Nephron (organoid): Measurements from ENCODE around the gene P2RX5.

Experiments used
- H3K27ac Mint-ChIP-seq, 3 experiments: 2 replicates each; pipeline ENCODE4 v1.8.0; 2020; ENCODE audit warnings: mixed read lengths in 3 of 3, mild to moderate bottlenecking in 2 of 3, moderate library complexity in 1 of 3
- H3K27me3 Mint-ChIP-seq: 2 replicates; pipeline ENCODE4 v1.8.0; 2021; ENCODE audit warnings: low read depth, mild to moderate bottlenecking, moderate library complexity, mixed read lengths
- H3K36me3 Mint-ChIP-seq: 2 replicates; pipeline ENCODE4 v1.8.0; 2020; ENCODE audit warnings: low read depth, mixed read lengths
- H3K4me1 Mint-ChIP-seq: 2 replicates; pipeline ENCODE4 v1.8.0; 2020; ENCODE audit warnings: mixed read lengths
- H3K4me3 Mint-ChIP-seq, 3 experiments: 2 replicates each; pipeline ENCODE4 v1.8.0; 2020; ENCODE audit warnings: mild to moderate bottlenecking in 3 of 3, mixed read lengths in 3 of 3, moderate library complexity in 2 of 3
- H3K9me3 Mint-ChIP-seq: 2 replicates; pipeline ENCODE4 v1.8.0; 2020; ENCODE audit warnings: mixed read lengths
- TF ChIP-seq, protein P1 (sequence below), 3 experiments: fragments of 200-600 bp; sonication (generic); IDR thresholded peaks; one replicate each; pipeline ENCODE4 v1.5.0; 2021; ENCODE audit warnings: antibody characterized with exemption in 3 of 3; ENCODE audit not compliant: unreplicated experiment in 3 of 3

Gene P2RX5, protein sequence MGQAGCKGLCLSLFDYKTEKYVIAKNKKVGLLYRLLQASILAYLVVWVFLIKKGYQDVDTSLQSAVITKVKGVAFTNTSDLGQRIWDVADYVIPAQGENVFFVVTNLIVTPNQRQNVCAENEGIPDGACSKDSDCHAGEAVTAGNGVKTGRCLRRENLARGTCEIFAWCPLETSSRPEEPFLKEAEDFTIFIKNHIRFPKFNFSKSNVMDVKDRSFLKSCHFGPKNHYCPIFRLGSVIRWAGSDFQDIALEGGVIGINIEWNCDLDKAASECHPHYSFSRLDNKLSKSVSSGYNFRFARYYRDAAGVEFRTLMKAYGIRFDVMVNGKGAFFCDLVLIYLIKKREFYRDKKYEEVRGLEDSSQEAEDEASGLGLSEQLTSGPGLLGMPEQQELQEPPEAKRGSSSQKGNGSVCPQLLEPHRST

DNA sequence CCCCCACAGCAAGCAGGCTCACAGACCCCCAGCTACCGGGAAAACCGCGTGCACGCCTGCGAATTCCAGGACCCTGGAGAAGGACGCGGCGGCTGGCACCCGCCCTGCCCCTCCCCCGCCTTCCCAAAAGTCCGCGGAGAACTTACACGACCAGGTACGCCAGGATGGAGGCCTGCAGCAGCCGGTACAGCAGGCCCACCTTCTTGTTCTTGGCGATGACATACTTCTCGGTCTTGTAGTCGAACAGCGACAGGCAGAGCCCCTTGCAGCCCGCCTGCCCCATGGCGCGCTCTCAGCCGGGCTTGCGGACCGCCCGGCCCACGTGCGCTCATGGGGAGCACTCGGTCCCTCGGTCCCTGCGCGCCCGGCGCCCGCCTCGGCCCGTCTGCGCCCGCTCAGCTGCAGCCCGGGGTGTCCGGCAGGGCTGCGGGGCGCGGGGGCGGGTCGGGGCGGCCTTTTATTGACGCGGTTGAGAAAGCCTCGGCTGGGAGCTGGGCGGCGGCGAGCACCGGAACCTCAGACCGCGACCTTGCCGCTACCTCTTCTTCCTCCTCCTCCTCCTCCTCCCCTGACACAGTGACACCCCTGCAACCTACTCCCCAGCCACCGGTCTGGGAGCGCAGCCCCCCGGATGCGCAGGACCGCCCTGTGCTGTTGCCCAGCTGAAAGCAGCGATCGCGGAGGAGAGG lies at the start of gene P2RX5:
TSS of gene P2RX5 (minus strand) at position 433 of the 689 bp plus-strand sequence. CDS start at position 283, 150 bp downstream.
- TF ChIP-seq, protein P1, sequence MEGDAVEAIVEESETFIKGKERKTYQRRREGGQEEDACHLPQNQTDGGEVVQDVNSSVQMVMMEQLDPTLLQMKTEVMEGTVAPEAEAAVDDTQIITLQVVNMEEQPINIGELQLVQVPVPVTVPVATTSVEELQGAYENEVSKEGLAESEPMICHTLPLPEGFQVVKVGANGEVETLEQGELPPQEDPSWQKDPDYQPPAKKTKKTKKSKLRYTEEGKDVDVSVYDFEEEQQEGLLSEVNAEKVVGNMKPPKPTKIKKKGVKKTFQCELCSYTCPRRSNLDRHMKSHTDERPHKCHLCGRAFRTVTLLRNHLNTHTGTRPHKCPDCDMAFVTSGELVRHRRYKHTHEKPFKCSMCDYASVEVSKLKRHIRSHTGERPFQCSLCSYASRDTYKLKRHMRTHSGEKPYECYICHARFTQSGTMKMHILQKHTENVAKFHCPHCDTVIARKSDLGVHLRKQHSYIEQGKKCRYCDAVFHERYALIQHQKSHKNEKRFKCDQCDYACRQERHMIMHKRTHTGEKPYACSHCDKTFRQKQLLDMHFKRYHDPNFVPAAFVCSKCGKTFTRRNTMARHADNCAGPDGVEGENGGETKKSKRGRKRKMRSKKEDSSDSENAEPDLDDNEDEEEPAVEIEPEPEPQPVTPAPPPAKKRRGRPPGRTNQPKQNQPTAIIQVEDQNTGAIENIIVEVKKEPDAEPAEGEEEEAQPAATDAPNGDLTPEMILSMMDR (IDR thresholded peaks at IDR 0.05; ENCODE audit: unreplicated experiment in 3 of 3), result no peak
- Mint-ChIP-seq H3K27ac (no peak within 1 kb of the TSS), H3K36me3 (no peaks in the 10 kb centered on the region), H3K27me3 (peaks cover 67% of the 10 kb centered on the region), H3K9me3 (peaks cover 3% of the 10 kb centered on the region), H3K4me3 (peak within 1 kb of the TSS; percentile 81 to 84 (median 83)), H3K4me1 (peaks cover 6% of the 10 kb centered on the region)

DNA sequence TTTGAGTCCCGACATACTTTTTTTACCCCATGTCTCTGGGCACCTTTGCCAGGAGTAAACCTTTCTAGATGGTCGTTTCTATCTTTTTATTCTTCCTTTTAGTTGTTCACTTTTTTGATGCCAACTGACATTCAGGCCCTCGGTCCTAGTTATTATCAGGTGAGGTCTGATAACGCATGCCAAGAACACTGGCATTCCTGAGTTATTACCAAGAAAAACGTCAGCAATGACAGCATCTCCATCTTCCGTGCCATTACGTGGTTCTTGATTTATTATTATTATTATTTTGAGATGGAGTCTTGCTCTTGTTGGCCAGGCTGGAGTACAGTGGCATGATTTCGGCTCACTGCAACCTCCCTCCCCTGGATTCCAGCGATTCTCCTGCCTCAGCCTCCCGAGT lies 49.1 kb upstream of the P2RX5 start:
- no peaks in the 10 kb centered on the region for H3K4me1 Mint-ChIP-seq
- no peak overlapping the region for H3K4me3 Mint-ChIP-seq
- H3K36me3 Mint-ChIP-seq, result no peaks in the 10 kb centered on the region
- peaks cover 11% of the 10 kb centered on the region for H3K27me3 Mint-ChIP-seq
- no peak overlapping the region for H3K27ac Mint-ChIP-seq
- H3K9me3 Mint-ChIP-seq, result no peaks in the 10 kb centered on the region
- TF ChIP-seq, protein P1 (IDR thresholded peaks at IDR 0.05; ENCODE audit: unreplicated experiment in 3 of 3), result no peak

DNA sequence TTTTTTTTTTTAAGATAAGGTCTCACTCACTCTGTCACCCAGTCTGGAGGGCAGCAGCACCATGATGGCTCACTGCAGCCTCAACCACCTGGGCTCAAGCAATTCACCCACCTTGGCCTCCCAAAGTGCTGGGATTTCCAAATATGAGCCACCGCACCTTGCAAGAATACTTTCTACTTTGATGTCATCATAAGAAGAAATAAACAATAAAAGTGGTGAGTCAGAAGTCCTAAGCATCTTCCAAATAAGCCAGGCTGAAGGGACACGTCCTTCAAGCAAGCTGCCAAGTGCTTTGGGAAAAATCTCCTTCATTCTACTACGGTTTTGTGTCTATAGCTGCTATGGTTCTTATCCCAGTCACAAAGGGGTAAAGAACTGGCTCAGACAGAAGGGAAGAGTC lies 48.1 kb upstream of the P2RX5 start:
- H3K27ac Mint-ChIP-seq, result no peak overlapping the region
- H3K4me1 Mint-ChIP-seq, result peaks cover 4% of the 10 kb centered on the region
- H3K9me3 Mint-ChIP-seq, result no peaks in the 10 kb centered on the region
- peaks cover 11% of the 10 kb centered on the region for H3K27me3 Mint-ChIP-seq
- no peaks in the 10 kb centered on the region for H3K36me3 Mint-ChIP-seq
- TF ChIP-seq, protein P1 (IDR thresholded peaks at IDR 0.05; ENCODE audit: unreplicated experiment in 3 of 3), result no peak
- no peak overlapping the region for H3K4me3 Mint-ChIP-seq

DNA sequence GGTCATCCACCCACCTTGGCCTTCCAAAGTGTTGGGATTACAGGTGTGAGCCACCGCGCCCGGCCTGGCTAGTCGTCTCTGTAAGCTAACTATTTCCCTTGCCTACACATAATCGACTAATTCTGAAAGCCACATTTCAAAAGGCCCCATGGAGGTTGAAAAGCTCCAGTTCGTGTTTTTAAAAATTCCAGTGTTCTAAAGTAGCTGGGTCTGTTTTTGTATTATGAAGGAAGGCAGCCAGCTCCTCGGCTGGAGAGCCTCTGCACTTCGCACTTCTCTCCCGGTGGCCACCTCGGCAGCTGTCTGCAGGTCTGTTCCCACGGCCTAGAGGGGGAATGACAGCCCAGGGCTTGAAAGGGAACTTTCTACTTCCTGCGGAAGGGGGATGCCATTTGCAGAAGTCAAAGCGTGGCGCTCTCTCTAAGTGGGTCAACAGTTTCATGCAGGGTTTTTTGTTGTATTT lies 44.7 kb upstream of the P2RX5 start:
- no peak overlapping the region for H3K4me3 Mint-ChIP-seq
- H3K36me3 Mint-ChIP-seq, result no peaks in the 10 kb centered on the region
- no peaks in the 10 kb centered on the region for H3K9me3 Mint-ChIP-seq
- TF ChIP-seq, protein P1 (IDR thresholded peaks at IDR 0.05; ENCODE audit: unreplicated experiment in 3 of 3), result no peak
- peaks cover 23% of the 10 kb centered on the region for H3K4me1 Mint-ChIP-seq
- peaks cover 15% of the 10 kb centered on the region for H3K27me3 Mint-ChIP-seq
- H3K27ac Mint-ChIP-seq, result no peak overlapping the region

DNA sequence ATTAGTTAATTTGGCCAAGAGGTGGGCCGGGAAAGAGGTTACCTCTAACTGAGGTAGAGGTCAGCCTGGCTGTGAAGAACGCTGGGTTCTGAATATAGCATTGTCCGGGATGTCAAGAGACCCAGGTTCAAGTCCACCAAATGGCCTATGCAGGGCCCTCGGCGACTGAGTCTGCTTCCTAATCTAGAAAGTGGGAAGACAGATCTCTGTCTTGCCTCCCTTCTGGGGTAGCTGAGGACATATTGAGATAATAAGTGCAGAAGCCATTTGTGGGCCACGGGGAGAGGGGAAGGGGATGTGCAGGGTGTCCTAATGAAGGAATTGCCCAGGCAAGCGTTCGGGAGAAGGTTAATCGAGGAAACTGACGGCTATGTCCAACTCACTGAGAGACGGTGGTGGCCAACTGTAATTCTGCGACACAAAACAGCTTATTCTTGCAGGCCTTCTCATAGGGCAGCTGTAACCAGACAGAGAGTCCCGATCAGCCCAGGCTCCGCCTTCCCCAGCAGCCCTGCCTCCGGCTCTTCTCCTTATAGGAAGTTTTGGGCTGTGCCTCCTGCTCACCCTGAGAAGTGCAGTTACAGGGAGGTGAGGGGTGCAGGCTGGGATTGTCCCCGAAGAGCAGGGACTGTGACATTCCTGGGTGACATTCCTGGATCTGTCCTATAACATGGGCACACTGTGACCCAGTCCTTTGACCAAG lies 43.6 kb upstream of the P2RX5 start:
- TF ChIP-seq, protein P1 (IDR thresholded peaks at IDR 0.05; ENCODE audit: unreplicated experiment in 3 of 3), result no peak
- Mint-ChIP-seq H3K4me1 (peaks cover 24% of the 10 kb centered on the region), H3K36me3 (no peaks in the 10 kb centered on the region), H3K27ac (no peak overlapping the region), H3K4me3 (no peak overlapping the region), H3K27me3 (peaks cover 14% of the 10 kb centered on the region), H3K9me3 (no peaks in the 10 kb centered on the region)
